Natural killer cell (primary cell): Measurements from ENCODE around the gene KIAA0319L. TPM values are rescaled to one million over a fixed set of nuclear protein-coding genes. Genes with fewer than 3 reads are reported as not detected.

Experiments used
- ATAC-seq, 3 donors: fragments of 150-1000 bp in 2 of 3; fragments of 200-7000 bp in 1 of 3; cut with Tn5 transposase; 1 replicate in 1 of 3; 2 replicates in 2 of 3; pipeline ENCODE4 v1.10.0; 2021; ENCODE audit warnings: mild to moderate bottlenecking in 2 of 3, moderate library complexity in 2 of 3
- DNase-seq, 2 donors: peaks; one replicate each; pipeline versions ENCODE4 v3.0.0 to v3.0.0-alpha.2; 2013 to 2021; ENCODE audit warnings: mixed read lengths in 1 of 2
- H3K27ac ChIP-seq: one replicate; pipeline ENCODE4 v1.5.1; 2013; ENCODE audit warnings: mild to moderate bottlenecking, low read length
- H3K27me3 ChIP-seq: one replicate; pipeline ENCODE4 v1.6.1; 2013; ENCODE audit warnings: low read length; ENCODE audit not compliant: control insufficient read depth, insufficient read depth
- H3K36me3 ChIP-seq: one replicate; pipeline ENCODE4 v1.6.1; 2013; ENCODE audit warnings: low read length; ENCODE audit not compliant: control insufficient read depth, insufficient read depth
- H3K4me1 ChIP-seq: one replicate; pipeline ENCODE4 v1.6.1; 2013; ENCODE audit warnings: low read length; ENCODE audit not compliant: control insufficient read depth, insufficient read depth
- H3K4me3 ChIP-seq: one replicate; pipeline ENCODE4 v1.5.1; 2013; ENCODE audit warnings: low read length
- H3K9me3 ChIP-seq: one replicate; pipeline ENCODE4 v1.6.1; 2013; ENCODE audit warnings: low read length; ENCODE audit not compliant: control insufficient read depth, insufficient read depth
- H3K27ac Mint-ChIP-seq, 2 donors: one replicate each; pipeline ENCODE4 v1.8.0; 2022; ENCODE audit warnings: mild to moderate bottlenecking in 2 of 2, mixed read lengths in 2 of 2, moderate library complexity in 1 of 2
- H3K27me3 Mint-ChIP-seq, 2 donors: one replicate each; pipeline ENCODE4 v1.8.0; 2022; ENCODE audit warnings: low read depth in 2 of 2, mixed read lengths in 2 of 2
- H3K36me3 Mint-ChIP-seq: one replicate; pipeline ENCODE4 v1.8.0; 2022; ENCODE audit warnings: mixed read lengths
- H3K4me1 Mint-ChIP-seq, 2 donors: one replicate each; pipeline ENCODE4 v1.8.0; 2022; ENCODE audit warnings: mixed read lengths in 2 of 2
- H3K4me3 Mint-ChIP-seq: one replicate; pipeline ENCODE4 v1.8.0; 2022; ENCODE audit warnings: mild to moderate bottlenecking, moderate library complexity, mixed read lengths
- H3K9me3 Mint-ChIP-seq, 2 donors: one replicate each; pipeline ENCODE4 v1.8.0; 2022; ENCODE audit warnings: mixed read lengths in 2 of 2
- WGBS: methylation state at CpG from one replicate; pipeline ENCODE4 v1.1.7; 2013; ENCODE audit warnings: missing lambda C conversion rate; ENCODE audit not compliant: insufficient coverage; 5-methylcytosine and 5-hydroxymethylcytosine counted together
- intact Hi-C: fragments of 100-400 bp; cut with micrococcal nuclease; formaldehyde crosslinking; loops from one replicate; pipeline ENCODE4 v1.14.2; 2022
- total RNA-seq, 4 donors: library from RNA; stranded (reverse); fragments of 120-200 nt in 1 of 4; gene quantifications; one replicate each; pipeline versions ENCODE4 v1.2.3 to v1.2.4, GENCODE V29; 2013 to 2022
- TF ChIP-seq, protein P1 (sequence below): fragments of 200-600 bp; IDR thresholded peaks from one replicate; pipeline ENCODE4 v1.8.0; 2022; ENCODE audit warnings: antibody characterized with exemption

KIAA0319L gene
- total RNA-seq, 3 donors from 2014 or later (not counting 1 experiment from before 2014, with no cell fraction given) = 51.3 to 75.0 (median 64.8) TPM

GRCh38 chr1:35555601-35556477, 1.4 kb downstream of the KIAA0319L start:
- no peaks in the 10 kb centered on the region for H3K9me3 Mint-ChIP-seq
- H3K27ac ChIP-seq = peak overlapping the region; percentile 67
- H3K27me3 ChIP-seq = no peaks in the 10 kb centered on the region
- no peaks in the 10 kb centered on the region for H3K27me3 Mint-ChIP-seq
- H3K4me3 Mint-ChIP-seq = peak overlapping the region; percentile 97
- peaks cover 23% of the 10 kb centered on the region for H3K36me3 ChIP-seq
- H3K36me3 Mint-ChIP-seq = no peaks in the 10 kb centered on the region
- no peak for DNase-seq
- TF ChIP-seq, protein P1, sequence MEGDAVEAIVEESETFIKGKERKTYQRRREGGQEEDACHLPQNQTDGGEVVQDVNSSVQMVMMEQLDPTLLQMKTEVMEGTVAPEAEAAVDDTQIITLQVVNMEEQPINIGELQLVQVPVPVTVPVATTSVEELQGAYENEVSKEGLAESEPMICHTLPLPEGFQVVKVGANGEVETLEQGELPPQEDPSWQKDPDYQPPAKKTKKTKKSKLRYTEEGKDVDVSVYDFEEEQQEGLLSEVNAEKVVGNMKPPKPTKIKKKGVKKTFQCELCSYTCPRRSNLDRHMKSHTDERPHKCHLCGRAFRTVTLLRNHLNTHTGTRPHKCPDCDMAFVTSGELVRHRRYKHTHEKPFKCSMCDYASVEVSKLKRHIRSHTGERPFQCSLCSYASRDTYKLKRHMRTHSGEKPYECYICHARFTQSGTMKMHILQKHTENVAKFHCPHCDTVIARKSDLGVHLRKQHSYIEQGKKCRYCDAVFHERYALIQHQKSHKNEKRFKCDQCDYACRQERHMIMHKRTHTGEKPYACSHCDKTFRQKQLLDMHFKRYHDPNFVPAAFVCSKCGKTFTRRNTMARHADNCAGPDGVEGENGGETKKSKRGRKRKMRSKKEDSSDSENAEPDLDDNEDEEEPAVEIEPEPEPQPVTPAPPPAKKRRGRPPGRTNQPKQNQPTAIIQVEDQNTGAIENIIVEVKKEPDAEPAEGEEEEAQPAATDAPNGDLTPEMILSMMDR = no peak
- ATAC-seq = no peak
- H3K27ac Mint-ChIP-seq = peak overlapping the region; percentile 93 to 96
- 86% methylated on average over 8 of the region's 10 CpGs for WGBS
- peaks cover 22% of the 10 kb centered on the region for H3K4me1 ChIP-seq
- H3K4me1 Mint-ChIP-seq = peaks cover 38 to 51% of the 10 kb centered on the region in 2 donors
- intact Hi-C loops = no loop called here
- H3K4me3 ChIP-seq = no peak overlapping the region
- H3K9me3 ChIP-seq = no peaks in the 10 kb centered on the region

GRCh38 chr1:35555212-35555584, 2.0 kb downstream of the KIAA0319L start:
- H3K27me3 ChIP-seq = no peaks in the 10 kb centered on the region
- H3K4me1 Mint-ChIP-seq = peaks cover 38 to 51% of the 10 kb centered on the region in 2 donors
- intact Hi-C loops = no loop called here

GRCh38 chr1:35554266-35555211, 2.7 kb downstream of the KIAA0319L start:
- peaks cover 22% of the 10 kb centered on the region for H3K4me1 ChIP-seq
- Mint-ChIP-seq H3K4me1 (peaks cover 44 to 48% of the 10 kb centered on the region in 2 donors), H3K4me3 (peak overlapping the region; percentile 4), H3K36me3 (no peaks in the 10 kb centered on the region), H3K9me3 (no peaks in the 10 kb centered on the region), H3K27me3 (no peaks in the 10 kb centered on the region), H3K27ac (no peak overlapping the region)
- no peak overlapping the region for H3K4me3 ChIP-seq
- ATAC-seq (no peak), DNase-seq (no peak)
- peaks cover 30% of the 10 kb centered on the region for H3K36me3 ChIP-seq
- 95% methylated on average over 6 of the region's 7 CpGs for WGBS
- TF ChIP-seq, protein P1 = no peak
- H3K27me3 ChIP-seq = no peaks in the 10 kb centered on the region
- intact Hi-C loops = no loop called here
- no peak overlapping the region for H3K27ac ChIP-seq
- no peaks in the 10 kb centered on the region for H3K9me3 ChIP-seq

More at GRCh38 chr1:35555212-35555584, 2.0 kb downstream of the KIAA0319L start:
- Mint-ChIP-seq H3K9me3 (no peaks in the 10 kb centered on the region), H3K27ac (no peak overlapping the region), H3K4me3 (peak overlapping the region; percentile 97), H3K36me3 (no peaks in the 10 kb centered on the region), H3K27me3 (no peaks in the 10 kb centered on the region)
- Histone ChIP-seq H3K9me3 (no peaks in the 10 kb centered on the region), H3K36me3 (peaks cover 23% of the 10 kb centered on the region), H3K4me1 (peaks cover 22% of the 10 kb centered on the region), H3K27ac (no peak overlapping the region), H3K4me3 (no peak overlapping the region)
- TF ChIP-seq, protein P1 = no peak
- ATAC-seq (no peak), DNase-seq (no peak)
- 91% methylated on average over 2 of the region's 4 CpGs for WGBS
